ENCODE measurements around the gene DNAH1.

The DNAH1 gene

DNA sequence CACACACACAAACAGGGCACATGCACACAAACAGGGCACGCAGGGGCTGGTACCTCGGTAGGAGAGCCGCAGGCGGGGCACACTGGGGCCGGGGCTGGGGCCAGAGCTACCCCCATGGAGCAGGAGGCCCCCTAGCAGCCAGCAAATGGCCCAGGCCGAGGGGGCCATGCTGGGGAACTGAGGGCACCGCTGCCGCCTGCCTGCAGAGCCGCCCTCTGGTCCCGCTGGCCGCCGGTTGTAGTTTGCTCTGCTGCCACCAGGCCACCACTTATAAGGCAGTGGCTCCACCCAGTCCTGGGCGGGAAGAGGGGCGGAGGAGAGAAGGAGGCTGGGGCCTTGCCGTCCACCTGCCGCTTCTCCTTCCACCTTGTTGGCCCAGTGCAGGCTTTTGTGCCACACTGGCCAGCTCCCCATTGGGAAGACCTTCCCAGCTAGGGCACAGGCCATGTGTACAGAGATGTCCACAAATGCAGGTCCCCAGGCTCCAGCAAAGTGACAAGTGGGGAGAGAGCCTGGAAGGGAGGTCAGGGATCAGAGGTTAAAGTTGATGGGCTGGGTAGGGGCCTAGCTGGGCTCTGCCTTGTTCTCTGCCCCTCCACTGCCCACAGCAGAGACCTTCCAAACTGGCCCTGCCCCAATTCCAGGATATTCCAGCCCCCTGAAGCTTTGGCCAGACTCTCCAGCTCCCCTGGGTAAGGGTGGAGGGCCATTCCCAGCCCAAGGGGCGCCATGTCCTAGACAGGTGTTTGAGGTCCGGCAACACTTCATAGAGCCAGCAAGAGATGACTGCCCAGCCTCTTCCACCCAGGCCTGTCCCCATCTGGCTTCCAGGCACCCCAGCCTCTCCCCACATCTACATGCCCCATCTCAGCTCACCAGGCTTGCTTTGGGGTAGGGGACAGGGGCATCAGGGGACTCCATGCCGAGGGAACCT lies 129.0 kb downstream of the DNAH1 start, which contains the start of gene SEMA3G:
TSS of gene SEMA3G (minus strand) at position 244 of the 934 bp plus-strand sequence. CDS start at position 168, 76 bp downstream.
- DNase-seq (ENCODE audit: low read depth in 2 of 2) = peak; percentile 54 to 71

DNA sequence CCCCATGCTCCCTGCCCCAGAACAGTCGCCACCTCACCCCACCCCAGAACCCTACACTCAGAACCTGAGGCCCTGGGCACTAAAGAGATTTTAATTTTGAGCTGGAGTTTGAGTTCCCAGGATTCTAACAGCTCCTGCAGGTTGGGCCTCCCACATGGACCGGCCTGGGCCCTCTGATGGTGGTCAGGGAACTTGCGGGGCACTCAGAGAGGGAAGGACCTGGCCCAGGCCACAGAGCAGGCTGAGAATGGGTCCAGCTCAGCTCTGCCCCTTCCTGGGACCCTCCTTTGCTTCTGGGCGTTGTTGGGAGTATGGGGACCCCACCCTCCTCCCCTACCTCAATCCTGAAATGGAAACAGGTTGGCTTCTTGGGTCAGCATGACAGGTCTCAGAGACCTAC lies 129.9 kb downstream of the DNAH1 start:
- no peak for DNase-seq (ENCODE audit: low read depth in 2 of 2)

DNA sequence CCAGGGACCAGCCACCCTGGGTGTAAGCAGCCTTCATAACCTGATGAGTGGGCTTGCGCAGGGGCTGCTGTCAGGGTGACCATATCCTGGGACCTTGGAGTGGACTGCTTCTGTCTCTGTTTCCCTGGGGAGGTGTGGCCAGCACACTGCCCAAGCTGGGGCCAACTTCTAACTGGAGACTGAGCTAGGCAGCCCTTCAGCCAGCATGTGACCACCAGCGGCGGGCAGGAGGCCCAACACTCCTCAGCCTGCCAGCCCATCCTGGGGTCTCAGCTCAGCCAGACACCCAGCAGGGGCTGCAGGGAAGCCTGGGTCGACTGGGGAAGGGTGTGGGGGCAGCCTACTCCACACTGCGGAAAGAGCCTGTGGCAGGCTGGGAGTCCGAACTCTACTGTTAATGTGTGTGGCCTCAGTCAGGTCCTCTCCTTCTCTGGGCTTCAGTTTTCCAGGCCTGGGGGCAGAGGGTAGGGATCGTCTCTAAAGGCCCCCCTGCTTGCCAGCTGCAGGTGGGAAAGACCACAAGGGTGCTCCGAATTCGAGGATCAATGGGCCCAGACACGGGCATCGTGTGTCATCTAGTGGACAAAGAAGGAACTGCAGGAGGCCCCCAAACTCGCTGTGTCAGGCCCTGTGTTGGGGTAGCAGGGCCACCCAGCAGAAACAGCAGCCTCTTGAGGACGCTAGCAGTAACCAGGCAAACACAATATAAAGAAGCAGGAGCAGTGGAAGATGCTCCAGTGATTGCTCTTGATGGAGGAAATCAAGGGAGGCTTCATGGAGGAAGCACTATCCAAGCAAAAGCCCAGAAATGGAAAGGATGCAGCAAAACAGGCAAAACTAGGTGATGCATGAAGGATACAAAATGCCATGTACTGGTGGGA lies 130.8 kb downstream of the DNAH1 start:
- peak; percentile 60 to 63 for DNase-seq (ENCODE audit: low read depth in 2 of 2)

- DNase-seq (ENCODE audit: low read depth in 2 of 2) = no peak
These were observed 131.6 kb downstream of the DNAH1 start for GRCh38 chr3:52447512-52448355.

Measured in activated CD4-positive, alpha-beta T cell treated with anti-CD3 and anti-CD28 coated beads for 24 hours (primary cell).